Non-pigmented ciliary epithelial cell (primary cell): ENCODE data around the gene PRICKLE4.

Experiments
- DNase-seq: peaks from one replicate; pipeline ENCODE4 v3.0.0-alpha.2; 2010; ENCODE audit warnings: low read depth

PRICKLE4 gene

DNA sequence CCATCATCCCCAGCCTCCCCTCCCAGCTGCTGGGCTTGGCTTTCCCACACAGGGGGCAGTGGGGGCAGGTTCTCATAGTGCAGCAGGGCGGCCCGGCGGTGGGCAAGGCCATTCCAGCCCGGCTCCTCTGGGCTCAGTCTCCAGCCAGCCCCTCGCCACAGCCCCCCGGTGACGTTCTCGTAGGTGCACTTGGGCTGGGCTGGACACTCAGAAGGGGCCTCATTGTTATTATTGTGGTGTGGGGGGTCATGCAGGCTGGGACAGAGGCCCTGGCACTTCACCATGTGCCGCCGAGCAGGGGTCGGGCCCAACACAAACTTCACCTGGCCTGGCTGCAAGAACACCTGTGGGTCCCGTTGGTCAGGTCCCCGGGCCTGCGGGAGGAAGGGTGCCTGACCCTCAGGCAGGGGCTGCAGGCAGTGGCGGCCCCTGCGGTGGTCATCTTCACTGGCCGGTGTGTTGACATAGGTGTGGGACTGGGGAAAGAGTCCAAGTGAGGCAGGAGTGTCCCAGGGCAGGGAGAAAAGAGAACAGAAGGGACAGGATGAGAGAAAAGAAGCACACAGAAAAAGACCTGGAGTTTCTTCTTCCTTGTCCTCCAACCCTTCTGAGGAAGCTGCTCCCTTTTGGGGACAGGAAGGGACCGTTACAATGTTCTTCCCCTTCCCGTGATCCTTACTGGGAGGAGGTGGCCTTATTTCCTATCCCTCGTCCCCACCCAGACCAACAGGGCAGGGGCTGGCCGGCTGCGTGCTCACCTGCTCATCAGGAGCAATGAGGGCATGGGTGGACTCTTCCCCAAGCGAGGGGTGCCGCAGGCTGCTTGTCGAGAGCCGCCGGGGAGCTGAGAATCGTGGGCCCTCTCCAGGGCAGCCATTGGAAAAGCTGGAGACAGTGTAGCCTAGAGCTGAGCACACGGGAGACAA lies 9.3 kb upstream of the PRICKLE4 start:
- DNase-seq, result no peak

DNA sequence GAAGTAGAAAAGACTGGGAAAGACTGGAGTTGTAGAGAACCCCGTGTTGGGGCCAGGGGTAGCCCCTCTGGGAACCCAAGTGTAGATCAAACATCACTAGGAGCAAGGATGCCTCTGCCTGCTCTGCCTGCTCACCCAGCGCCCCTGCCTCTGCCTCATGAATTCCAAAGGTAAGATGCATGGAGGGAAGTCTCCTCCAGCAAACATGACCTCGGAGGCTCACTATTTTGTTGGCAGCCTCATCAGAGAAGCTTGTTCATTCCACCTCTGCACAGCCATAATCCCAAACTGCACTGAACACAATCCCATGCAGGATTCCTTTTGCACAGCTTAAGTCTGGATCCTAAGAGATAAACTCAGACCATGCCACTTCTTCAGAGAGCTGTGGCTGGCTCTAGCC lies 5.7 kb upstream of the PRICKLE4 start:
- DNase-seq, result no peak

DNA sequence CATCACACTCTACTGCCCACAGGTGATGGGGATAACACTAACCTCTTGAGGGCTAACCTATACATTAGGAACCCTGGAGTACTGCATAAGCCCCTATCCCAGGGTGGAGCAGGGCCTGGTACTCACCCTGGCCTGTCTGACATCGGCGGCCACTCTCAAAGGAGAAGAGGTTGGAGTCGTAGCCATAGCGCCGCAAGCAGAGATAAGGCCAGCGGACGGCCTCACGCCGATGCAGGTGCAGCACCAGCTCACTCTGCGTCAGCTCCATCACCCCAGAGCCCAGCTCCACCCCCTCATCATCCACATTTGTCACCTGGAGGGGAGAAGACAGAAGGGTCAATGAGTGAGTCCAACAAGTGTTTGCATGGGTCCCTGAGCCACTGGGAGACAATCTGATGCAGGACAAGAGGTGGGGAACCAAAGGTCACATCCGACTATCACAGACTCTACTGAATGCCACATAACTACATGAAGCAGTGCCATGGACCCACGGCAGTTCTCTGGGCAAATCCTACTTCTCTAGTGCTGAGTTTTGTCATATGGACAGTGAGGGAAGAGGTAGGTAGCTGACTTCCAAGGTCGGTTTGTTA lies 5.2 kb upstream of the PRICKLE4 start:
- DNase-seq, result no peak

DNA sequence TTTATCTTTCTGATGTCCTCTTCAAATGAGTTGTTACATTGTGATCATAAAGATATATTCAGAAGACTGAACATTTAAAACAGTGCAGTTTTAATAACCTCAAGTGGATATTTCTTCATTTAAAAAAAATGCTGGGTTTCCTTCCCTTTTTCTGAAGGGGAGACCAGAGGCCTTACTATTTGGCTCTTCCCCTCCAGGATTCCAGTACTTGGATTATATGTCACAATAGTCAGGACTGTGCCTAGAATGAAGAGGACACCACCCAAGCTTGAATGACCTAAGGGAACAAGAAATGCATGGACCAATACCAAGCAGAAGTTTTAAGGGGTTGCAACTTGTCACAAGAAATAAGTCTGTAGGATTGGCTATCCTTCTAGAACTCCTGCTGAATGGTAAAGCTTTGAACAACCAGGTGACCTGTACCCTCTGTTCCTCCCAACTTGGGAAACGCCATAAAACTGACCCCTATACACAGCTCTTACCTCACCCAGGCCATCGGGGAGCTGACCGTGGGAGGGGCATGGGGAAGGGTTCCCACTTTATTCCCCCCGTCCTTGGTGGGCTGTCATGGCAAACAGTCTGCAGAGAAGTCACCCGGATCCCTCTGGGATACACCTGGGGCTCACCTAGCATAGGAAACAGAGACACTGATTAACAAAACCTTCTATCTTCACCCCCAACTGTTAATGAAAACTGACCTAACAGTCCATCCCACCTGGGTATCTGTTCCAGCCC lies 2.9 kb upstream of the PRICKLE4 start:
- no peak for DNase-seq

DNA sequence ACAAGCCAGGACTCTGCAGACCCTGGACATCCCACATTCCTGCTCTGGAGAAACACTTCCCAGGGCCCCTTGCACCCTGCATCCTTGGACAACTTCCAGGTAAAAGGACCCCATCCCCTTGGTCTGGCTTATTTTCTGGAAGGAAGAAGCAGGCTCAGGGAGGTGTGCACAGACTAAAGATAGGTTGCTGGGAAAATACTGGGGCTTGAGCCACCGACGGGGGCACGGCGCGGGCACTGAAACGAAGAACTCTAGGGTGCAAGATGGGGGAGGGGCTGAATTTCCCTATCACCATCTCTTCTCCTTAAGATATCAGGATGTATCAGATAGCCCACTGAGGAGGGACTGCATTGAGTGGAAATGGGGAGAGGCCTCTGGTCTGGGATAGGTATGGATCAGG lies 1.7 kb upstream of the PRICKLE4 start:
- DNase-seq, result no peak

DNA sequence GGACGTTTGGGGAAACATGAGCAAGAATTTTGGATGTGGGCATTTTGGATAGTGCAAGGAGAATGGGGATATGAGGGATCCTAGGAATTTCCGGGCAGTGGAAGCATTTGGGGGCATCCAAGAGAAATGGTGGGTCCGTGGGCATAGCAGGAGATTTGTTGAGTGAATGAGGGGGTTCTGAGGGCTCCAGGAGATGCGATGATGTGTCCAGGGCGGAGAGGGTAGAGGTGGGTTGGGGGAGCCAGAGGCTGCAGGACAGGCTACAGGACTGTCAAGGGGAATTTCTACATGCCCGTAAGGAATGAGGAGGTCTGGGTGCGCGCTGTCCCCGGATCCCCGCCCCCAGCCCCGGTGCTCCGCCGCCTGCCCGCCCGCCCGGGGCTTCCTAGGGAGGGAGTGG lies 1.2 kb upstream of the PRICKLE4 start:
- no peak for DNase-seq

DNA sequence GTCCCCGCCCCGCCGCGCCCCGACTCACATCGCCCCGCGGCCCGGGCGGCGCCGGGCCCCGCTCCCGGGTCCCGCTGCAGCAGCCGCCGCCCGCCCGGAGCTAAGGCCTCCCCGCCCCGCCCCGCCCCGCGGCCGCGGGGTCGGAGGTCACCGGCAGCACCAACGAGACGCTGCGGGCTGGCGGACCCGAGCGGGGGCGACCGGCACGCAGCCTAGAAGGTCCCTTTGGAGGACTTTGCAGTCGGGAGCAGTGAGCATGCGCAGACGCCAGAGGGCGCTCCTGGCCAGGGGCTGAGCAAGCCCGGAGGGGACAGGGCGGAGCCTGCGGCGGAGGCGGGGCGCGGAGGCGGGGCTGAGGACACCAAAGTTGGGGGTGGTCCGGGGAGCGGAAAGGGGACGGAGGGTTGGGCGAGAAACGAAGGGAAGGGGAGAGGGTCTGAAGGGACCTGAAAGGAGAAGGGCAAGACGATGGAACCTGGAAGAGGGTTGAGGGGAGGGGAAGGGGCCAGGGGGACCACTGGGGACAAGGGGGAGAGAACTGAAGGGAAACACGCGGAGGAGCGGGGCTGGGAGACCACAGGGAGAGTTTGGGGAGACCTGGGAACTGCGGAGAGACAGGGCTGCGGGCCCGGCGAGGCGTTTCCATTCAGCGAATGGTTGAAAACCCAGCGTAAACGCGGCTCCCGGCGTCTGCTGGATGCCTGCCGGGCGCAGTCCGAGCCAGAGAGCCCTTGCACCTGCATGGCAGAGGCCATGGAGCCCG lies 613 bp upstream of the PRICKLE4 start, which contains the start of gene FRS3:
Gene FRS3, minus strand, starts transcription at position 113 of the 763 bp plus-strand sequence. CDS start 2,913 bp downstream, outside the sequence.
- DNase-seq, result peak; percentile 68

DNA sequence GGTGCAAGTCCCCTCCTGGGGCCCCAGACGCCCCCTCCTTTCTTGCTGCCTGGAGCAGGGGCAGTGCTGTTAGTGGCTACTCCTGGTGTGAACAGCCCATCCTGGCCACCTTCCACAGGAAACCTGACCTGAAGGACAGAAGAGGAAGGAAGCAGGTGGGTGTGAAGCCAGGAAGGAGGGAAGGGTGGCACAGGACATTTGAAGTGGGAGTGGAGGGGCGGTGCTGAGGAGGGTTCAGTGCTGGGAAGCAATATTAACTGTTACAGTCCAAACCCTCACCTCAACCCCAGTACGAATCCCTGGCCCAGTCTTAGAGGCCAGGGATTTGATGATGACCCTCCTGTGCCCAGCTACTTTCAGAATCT lies 766 bp downstream of the PRICKLE4 start:
- no peak for DNase-seq

DNA sequence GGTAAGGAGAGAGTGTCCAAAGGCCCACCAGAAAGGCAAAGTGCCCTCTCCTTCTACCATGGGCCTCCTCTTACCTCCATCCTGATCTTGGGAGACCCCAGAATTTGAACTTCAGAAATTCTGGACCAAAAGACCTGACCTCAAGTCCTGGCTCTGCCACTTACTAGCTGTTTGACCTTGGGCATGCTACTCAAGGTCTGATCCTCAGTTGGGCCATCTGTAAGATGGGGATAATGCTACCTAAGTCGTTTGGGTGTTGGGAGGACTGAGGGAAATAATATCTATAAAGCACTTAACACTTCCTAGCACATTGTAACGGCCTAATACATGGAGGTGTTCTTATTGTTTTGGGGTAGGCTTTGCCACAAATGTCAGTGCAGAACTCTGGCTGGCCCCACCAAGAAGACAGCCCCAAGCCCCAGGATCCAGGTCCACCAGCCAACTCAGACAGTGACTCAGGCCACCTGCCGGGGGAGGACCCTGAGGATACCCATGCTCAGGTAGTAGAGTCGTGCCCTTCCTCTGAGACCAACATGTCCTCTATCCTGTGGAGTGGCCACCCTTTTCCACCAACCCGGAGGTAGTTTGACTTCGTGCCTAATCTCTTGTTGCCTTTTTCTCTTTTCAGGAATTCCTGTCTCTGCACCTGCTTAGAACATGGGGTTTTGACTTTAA lies 2.7 kb downstream of the PRICKLE4 start:
- no peak for DNase-seq

DNA sequence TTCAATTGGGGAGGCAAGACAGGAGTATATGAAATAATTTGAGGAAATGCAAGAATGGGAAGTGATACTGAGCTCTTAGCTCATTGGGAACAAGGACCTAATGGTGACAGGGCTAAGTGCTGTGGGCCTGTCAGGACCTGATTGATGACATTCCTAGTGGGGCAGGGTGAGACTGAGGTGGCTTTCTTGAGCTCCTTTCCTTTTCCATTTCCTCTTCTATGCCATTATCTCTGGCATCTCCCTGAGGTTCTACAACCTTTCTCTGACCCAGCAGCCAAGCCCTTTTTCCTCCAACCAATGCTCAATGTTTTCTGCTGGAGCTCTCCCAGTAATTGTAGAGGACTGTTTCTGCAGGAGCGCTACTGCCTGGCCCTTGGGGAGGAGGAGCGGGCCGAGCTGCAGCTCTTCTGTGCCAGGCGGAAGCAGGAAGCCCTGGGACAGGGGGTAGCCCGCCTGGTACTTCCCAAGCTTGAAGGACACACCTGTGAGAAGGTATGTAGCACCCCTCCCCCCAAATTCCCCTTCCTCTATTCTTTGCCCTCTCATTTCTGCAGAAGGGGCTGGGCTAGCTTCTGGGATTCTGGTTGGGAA lies 4.1 kb downstream of the PRICKLE4 start:
- DNase-seq, result no peak

DNA sequence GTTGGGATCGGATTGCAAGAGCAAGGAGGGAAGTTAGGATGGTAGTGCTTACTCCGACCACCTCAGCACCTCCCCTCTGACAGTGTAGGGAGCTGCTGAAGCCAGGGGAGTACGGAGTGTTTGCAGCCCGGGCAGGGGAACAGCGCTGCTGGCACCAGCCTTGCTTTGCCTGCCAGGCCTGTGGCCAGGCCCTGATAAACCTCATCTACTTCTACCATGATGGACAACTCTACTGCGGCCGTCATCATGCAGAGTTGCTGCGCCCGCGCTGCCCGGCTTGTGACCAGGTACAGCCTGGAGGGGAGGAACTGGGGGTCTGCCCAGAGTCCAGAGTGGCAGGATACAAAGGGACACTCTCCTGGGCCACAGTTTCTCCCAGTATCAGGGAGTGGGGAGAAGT lies 4.7 kb downstream of the PRICKLE4 start:
- DNase-seq, result no peak

DNA sequence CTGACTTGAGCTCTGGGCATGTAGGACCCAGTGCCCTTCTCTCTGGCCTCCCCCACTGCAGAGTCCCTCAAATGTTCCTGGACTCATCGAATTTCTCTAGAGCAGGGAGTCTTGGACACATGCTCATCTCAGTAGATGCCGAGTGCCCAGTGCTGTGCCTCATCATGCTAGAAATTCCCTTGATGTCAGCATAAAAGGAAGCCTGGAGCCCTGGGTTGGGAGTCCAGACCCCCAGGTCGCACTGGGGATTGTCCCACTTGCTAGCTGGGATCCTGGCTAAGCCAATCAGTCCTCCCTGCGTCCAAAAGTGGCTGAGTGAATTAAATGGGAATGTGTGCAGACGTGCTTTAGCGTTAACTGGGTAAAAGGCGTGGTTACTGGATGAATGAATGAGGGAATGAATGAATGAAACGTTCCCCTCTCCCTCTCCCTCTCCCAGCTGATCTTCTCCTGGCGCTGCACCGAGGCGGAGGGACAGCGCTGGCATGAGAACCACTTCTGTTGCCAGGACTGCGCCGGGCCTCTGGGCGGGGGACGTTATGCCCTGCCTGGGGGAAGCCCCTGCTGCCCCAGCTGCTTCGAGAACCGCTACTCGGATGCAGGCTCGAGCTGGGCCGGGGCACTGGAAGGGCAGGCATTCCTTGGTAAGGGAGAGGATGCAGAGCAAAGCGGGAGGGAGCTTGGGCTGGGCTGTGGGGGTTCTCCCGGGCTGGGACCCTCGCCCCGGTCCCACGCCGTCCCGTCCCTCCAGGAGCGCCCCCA lies 5.3 kb downstream of the PRICKLE4 start:
- no peak for DNase-seq

DNA sequence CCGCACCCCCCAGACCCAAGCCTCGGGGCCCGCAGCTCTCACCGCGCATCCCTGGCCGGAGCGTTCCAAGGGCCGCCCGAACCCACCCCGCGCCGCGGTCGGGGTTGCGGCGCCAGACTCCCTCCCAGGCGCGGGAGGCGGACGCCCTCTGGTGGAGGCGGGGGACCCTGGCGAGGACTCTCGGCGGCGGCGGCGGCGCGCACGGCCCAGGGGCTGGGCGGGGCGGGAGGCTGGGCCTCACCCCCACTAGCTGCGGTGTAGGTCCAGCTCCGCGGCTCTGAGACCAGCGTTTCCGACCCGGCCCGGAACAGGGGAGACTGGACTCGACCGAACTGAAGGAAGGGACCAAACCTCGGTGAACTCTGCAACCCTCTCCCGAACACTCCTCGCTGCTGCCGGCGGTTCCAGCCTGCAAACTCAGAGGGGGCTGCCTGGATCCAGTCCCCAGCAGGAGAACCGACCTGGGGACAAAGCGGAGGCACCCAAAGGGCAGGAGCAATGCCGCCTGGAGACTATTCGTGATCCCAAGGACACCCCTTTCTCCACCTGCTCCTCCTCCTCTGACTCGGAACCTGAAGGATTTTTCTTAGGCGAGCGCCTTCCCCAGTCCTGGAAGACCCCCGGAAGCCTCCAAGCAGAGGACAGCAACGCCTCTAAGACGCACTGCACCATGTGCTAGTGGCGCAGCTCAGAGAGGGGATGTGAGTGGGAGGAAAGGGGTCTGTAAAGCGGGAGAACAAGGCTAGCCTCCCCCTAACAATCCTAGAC lies 6.1 kb downstream of the PRICKLE4 start:
- DNase-seq, result no peak

DNA sequence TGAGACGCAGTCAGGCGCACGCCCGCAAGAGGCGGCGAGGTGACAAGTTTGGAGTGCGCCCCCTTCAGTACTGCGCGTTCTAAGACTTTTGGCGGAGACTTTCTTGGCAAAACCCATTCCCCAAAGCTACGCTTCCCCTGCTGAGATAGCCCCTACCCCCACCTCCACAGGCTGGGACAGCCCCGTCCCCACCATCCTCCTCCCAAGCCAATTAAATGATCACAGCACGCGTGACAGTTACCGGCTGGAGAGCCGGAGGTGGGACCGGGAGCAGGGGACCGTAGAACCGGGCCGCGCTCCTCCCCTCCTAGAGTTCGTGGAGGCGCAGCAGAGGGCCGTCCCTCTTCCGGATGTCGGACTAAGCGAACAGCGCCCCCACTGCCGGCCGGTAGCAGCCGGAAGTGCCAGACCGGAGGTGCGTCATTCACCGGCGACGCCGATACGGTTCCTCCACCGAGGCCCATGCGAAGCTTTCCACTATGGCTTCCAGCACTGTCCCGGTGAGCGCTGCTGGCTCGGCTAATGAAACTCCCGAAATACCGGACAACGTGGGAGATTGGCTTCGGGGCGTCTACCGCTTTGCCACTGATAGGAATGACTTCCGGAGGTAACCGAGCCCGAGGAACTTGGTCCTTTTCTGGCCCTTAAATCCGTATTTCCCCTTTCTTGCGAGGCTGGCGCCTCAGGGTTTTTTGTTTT lies 6.8 kb downstream of the PRICKLE4 start, which contains the start of gene TOMM6:
Gene TOMM6, plus strand, starts transcription at position 476 of the 699 bp plus-strand sequence. Its CDS starts 4 bp downstream, at position 480.
- DNase-seq, result peak; percentile 61

DNA sequence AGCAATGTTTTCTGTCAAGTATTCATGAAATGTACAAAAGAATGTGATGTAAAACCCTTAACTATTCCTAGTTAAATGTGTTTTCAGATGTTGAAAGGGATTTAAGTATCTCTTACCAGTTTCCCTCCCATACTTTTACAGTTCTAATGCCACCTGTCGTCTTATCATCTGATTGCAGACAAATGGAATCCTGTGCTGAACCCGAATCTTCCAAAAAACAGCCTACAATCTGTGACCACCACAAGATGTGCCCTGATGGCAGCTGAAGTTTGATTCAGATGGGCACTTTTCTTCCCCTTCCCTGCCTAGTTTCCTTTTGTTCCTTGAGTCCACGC lies 8.8 kb downstream of the PRICKLE4 start:
- no peak for DNase-seq

DNA sequence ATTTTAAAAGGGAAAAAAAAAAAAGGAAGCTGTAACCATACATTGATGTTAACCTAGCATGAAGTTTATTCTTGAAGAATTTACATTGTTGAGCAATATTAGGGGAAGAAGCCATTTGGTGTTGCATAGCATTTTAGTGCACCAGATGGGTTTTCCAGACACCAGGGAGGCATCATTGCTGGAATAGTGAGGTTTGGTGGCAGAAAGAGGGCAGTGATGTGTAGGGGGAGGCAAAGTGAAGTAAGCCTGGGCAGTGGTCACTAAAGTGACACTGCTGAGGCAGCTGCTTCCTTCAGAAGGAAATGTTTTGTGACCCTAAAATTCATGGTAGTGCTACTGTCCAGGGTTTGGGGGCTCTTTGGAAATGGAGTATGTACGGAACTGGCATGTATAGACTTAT lies 9.5 kb downstream of the PRICKLE4 start:
- DNase-seq, result no peak

DNA sequence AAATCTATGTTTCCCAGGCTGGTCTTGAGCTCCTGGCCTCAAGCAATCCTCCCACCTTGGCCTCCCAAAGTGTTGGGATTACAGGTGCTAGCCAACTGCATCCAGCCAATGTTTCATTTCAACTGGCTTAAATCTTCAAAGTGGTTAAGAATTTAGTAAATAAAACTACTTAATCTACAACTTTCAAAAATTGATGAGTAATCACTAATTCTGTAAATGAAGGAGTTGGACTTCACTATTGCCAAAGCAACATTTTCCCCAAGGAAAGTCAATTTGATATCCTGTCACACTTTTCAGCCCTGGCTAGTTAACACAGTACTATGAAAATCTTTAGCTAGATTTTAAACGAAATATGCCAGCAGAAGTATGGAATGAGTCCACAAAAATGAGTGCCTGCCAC lies 10.7 kb downstream of the PRICKLE4 start:
- no peak for DNase-seq

DNA sequence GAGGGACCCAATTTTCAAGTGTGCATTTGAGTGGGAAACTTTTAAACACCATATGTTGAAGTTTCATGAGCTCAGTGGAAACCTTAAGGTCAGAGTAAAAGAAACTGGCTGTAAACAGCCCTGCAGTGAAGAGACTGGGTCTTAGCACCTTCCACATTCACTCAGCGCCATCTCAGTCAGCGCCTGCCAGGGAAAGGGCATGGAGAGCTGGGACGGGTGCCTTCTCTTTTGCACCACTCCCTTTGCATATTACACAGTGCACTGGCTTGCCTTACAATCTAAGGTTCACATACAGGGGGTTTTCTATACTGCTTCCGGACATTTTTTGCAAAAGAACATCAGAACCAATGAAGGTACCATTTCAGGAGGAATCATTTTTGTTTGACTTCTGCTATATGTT lies 11.4 kb downstream of the PRICKLE4 start:
- DNase-seq, result no peak

DNA sequence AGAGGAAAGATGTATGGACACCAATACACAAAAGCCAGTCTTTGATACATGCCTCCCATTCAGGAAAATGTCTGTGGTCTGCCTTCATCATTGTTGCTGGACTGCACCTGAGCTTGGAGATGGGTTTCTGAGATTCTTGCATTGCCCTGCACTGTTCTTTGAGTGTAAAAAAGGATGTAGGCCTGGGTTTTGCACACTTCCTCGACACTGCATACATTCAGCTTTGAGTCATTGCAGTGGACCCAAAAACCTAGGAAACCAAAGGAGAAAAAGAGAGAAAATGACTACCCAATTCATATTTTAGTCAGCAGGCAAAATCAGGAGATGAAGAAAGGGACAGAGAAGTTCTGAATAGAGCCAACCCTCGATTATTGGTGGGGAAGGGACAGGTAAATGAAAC lies 15.9 kb downstream of the PRICKLE4 start:
- no peak for DNase-seq
